Stimulated activated CD8-positive, alpha-beta memory T cell treated with anti-CD3 and anti-CD28 coated beads, Interleukin-12 subunit alpha, Interleukin-12 subunit beta, amount 100 ng/mL, for 4 hours (primary cell): ENCODE data around the gene CLDN4.
"Not testable (repeated sequence)": the region's sequence is repeated elsewhere in the genome, so short reads cannot be mapped to it uniquely, and the experiment has no call there.

Experiments
- DNase-seq: peaks from one replicate; pipeline ENCODE4 v3.0.0-alpha.2; 2020; ENCODE audit warnings: low read depth

The CLDN4 gene

GRCh38 chr7:73844131-73844547 lies 13.3 kb downstream of the CLDN4 start:
- DNase-seq = no peak

DNA sequence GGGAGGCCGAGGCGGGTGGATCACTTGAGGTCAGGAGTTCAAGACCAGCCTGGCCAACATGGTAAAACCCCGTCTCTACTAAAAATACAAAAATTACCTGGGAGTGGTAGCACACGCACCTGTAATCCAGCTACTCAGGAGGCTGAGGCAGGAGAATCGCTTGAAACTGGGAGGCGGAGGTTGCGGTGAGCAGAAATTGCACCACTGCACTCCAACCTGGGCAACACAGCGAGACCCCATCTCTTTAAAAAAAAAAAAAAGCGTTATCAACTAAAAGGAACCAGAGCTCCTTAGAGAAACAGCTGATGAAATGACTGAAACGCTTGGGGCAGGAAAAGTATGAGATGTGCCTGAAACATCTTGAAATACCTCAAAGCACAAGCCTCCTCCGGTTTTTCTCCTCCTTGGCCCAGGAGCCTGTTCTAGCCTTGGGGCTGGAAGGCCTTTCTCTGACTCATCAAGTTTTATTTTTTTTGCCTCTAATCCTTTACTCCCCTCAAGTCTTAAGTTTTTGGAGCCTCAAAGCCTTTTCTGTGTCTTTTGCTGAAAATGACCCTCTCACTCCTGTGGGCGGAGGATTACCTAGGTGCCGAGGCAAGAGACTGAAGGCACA lies 14.2 kb downstream of the CLDN4 start:
- no peak for DNase-seq

GRCh38 chr7:73845701-73846195 lies 15.0 kb downstream of the CLDN4 start:
- DNase-seq = not testable (repeated sequence)

DNA sequence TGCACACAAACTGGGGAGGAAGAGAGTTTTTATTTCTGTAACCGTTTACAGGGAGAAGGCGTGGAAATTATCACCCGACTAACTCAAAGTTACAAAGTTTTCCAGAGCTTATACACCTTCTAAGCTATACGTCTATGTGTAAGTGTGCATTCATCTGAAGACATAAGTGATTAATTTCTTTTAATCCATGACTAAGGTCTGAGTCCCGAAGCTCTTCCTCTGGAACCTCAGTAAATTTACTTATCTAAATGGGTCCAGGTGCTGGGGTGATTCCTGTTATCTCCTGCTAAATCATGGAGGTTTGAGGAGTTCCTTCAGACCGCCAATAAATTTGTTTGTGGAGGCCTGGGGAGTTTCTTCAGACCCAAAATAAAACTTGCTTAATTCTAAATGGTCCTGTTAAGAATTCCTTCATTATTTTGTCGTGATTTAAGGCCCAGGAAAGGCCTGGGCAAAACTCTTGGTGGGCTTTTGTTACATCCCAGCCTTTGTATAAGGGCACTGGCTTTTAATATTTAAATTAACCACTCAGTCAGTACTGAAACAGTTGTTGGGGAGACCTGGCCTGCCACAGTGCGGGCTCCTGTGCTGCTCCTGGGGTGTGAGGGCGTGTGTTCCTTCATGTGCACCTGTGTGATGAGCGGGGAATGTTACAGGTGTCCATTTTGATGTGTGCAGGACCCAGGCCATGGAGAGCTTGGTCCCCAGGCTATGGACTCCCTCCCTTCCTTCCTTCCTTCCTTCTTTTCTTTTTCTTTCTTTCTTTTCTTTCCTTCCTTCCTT lies 17.3 kb downstream of the CLDN4 start:
- no peak for DNase-seq

DNA sequence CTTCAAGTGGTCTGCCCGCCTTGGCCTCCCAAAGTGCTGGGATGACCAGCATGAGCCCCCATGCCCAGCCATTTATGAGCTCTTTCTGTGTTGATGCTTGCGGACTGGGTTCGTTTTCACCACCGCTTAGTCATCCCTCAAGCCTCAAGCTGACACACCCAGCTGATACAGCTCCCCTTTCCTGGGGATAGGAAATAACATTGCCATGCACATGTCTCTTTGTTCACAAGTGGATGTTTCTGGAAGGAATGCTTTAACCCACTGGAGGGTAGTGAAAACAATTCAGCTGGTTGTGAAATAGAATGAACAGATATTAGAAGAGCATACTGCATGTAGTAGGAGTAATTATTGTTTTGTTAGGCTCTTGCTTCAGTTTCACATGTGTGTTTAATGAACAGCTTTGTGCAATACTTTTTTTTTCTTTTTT lies 20.0 kb downstream of the CLDN4 start:
- no peak for DNase-seq

DNA sequence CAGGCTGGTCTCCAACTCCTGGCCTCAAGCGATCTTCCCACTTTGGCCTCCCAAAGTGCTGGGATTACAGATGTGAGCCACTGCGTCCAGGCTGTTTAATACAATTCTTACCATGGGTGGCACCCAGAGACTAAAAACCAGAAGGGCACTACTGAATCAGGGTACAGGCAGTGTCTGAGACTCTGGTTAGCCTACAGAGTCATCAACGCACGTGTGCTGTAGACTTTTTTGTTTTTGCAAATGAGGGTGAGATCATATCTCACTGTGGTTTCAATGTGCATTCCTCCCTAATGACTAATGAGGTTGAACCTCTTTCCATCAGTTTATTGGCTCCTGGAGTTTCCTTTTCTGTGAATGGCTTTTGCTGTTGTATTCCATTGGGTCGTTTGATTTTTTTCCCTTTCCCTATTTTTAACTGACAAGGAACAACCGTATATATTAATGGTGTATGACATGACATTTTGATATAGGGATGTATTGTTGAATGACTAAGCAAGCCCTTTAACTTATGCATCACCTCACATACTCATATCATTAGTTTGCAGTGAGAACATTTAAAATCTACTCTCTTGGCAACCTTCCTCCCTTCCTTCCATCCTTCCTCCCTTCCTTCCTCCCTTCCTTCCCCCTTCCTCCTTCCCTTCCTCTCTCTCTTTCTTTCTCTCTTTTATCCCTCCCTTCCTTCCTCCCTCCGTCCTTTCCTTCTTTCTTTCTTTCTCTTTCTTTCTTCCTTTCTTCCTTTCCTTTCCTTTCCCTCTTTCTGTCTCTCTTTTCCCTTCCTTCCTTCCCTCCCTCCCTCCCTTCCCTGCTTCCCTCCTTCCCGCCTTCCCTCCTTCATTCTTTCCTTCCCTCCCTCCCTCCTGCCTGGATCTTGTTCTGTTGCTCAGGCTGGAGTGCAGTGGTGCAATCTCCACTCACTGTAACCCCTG lies 20.9 kb downstream of the CLDN4 start:
- DNase-seq = no peak

DNA sequence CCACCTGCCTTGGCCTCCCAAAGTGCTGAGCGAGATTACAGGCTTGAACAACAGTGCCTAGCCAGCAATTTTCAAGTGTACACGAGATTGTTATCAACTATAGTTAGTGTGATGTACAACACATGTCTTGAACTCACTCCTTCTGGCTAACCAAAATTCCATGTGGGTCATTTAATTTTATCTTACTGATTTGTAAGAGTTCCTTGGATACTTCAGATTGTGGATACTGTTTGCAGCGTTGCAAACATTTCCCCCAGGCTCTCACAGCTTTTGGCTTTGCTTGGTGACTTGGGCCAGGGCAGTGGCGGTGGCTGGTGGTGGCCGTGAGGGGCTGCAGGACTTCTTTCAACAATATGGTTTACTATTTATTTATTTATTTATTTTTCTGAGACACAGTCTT lies 21.7 kb downstream of the CLDN4 start:
- DNase-seq = no peak

DNA sequence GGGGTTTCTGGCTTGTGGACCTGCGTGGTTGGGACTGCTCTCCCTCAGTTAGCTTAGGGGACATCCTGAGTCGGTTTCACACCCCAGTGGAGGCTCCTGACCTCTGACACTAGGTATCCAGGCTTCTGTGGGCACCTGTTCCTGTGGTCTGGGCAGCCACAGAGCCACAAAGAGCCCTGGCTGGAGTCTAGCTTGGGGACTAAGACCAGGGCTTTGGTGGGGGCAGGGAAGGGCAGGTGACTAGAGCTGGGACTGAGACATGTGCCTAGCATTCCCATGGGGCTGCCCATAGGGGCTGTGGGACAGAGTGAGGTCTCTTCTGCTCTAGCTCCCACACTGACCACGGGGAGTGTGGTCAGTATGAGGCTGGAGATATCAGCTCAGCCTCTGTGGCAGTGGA lies 26.1 kb downstream of the CLDN4 start:
- DNase-seq = no peak

- DNase-seq = no peak
Observed at GRCh38 chr7:73858807-73859206, 28.0 kb downstream of the CLDN4 start.

DNA sequence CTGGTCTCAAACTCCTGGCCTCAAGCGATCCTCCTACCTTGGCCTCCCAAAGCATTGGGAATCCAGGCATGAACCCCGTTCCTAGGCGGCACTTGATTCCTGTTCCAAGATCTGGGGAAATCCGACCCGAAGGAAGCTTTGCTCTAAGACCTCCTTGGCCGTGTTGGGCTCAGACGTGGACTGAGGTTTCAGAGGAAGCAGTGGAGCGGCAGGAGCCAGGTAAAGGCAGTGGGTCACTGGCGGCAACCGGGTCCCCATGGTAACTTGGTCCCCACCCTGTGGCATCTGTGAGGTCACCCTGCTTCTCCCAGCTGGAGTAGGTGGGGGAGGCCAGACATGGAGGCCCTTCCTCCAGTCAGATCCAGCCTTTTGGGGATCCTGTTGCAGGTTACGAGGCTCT lies 30.1 kb downstream of the CLDN4 start, which contains the start of gene TMEM270:
TMEM270 (plus strand) TSS at position 301 of the 400 bp plus-strand sequence; CDS start at position 337, 36 bp downstream.
- DNase-seq = no peak

- no peak for DNase-seq
Observed at GRCh38 chr7:73861305-73861704, 30.5 kb downstream of the CLDN4 start.

DNA sequence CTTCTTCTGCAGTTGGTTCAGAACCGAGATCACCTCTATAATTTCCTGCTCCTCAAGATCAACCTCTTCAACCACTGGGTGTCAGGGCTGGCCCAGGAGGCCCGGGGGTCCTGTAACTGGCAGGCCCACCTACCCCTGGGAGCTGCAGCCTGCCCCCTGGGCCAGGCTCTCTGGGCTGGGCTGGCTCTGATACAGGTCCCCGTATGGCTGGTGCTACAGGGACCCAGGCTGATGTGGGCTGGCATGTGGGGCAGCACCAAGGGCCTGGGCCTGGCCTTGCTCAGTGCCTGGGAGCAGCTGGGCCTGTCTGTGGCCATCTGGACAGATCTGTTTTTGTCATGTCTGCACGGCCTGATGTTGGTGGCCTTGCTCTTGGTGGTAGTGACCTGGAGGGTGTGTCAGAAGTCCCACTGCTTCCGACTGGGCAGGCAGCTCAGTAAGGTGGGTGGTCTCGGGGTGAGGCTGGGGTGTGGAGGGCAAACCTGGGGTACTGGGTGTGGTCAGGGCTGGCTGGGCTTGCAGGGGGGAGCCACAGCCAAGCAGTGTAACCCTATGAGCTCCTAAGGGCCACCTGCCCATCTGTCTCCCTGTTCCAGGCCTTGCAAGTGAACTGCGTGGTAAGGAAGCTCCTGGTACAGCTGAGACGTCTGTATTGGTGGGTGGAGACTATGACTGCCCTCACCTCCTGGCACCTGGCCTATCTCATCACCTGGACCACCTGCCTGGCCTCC lies 34.4 kb downstream of the CLDN4 start:
- DNase-seq = no peak

GRCh38 chr7:73865738-73866445 lies 35.1 kb downstream of the CLDN4 start:
- no peak for DNase-seq

DNA sequence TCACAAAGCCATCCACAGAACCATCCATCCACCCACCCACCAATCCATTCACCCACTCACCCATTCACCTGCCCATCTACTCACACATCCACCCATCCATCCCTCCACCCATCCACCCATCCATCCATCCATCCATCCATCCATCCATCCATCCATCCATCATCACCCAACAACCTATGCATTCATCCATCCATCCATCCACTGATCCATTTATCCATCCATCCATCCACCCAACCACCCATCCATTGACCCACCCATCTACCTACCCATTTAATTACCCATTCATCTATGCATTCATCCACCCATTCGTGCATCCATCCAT lies 35.6 kb downstream of the CLDN4 start:
- DNase-seq = no peak

DNA sequence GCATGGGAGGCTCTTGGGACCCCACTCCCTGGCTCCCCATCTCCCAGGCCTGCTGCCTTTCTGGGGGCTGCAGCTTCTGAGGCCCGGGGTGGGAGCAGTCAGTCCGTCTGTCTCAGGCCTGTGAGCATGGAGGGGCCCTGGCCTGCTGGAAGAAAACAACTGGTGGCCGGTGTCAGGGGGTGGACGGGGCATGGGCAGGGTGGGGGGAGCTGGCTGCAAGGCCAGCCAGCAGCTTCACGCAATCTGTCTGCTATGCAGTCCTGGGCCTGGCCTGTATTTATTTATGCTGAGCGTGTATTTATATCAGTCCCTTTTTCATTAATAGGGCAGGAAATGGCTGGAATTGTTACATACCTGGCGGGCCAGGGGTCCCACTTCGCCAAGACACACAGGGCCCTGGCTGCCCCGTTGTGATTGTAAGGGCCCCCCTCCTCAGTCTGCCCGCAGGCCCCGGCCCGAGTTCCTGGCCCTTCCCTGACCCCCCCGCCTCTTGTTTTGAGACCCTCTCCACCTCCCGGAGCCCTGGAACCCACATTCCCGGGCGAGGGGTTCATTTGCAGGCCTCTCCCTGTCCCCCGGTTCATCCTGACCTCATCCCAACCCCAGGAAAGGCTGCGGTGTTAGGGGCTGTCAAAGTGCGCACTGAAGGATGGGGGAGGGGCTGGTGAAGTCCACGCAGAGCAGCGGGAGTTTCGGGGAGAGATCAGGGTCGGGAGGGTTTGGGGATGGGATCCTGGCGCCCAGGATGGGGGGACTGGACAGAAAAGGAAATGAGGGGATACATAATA lies 38.4 kb downstream of the CLDN4 start:
- DNase-seq = no peak

DNA sequence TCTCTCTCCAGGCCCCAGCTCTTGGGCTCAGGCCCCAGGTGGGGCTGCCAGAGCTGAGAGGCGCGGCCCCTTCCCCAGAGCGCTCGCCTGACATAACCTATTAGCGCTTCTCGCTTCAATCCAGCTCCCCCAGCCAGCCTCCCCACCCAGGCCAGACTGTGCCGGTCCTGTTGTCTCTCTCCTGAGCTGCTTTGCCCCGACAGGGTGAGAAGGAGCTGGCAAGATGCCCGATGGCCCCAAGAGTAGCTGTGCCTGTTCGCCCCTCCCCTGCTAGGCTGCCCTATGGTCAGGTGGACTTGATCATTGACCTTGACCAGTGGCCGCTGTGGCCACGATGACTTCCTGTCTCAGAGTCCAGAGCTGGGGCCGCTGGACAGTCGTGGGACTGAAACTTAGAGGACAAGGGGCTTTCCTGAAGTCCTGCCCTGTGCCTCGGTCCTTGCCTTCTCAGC lies 39.3 kb downstream of the CLDN4 start:
- DNase-seq = no peak

DNA sequence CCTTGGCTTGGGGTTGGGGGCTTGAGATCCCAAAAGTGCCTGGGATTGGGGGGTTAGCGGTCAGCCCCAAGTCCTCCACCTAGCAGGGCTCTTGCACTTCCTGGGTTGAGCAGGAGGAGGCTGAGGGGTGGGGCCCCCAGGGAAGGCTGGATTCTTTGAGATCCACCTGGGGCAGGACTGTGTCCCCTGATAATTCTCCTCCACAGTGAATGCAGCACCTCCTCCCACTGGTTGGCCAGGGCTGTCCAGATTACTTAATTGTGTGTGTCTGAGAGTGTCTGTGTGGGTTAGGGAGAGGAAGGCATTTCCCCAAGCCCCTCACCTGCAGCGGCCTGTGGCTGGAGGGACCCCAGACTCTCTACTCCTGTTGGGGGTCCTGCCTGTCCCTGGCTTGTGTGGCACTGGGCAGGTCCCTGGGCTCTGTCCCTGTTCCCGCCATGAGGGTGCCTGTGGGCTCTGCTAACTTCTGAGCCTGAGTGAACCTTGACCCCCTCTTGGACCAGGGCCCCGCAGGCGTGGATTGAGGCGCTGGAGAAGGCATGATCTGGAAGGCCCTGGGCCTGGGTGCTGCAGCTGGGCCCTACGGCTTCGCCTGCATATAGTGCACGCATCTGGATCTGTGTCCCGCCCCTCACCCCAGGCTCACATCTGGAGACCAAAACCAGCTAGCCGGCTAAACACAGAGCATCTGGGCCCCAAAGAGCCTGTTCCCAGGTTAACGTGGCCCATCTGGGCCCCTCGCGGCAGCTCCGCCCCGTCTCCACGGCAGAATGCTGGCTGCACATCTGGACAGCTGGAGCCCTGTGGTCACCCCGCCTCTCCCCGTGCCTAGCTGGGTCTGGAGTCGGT lies 40.6 kb downstream of the CLDN4 start:
- DNase-seq = no peak

GRCh38 chr7:73872056-73872908 lies 41.5 kb downstream of the CLDN4 start:
- DNase-seq = no peak
